Stimulated activated CD8-positive, alpha-beta memory T cell treated with anti-CD3 and anti-CD28 coated beads, Interleukin-15, amount 100 ng/mL, for 1 hour (primary cell): ENCODE measurements around the gene SYT13.

Source experiments
- DNase-seq: peaks from one replicate; pipeline ENCODE4 v3.0.0-alpha.2; 2020; ENCODE audit warnings: low read depth

Gene SYT13

DNA sequence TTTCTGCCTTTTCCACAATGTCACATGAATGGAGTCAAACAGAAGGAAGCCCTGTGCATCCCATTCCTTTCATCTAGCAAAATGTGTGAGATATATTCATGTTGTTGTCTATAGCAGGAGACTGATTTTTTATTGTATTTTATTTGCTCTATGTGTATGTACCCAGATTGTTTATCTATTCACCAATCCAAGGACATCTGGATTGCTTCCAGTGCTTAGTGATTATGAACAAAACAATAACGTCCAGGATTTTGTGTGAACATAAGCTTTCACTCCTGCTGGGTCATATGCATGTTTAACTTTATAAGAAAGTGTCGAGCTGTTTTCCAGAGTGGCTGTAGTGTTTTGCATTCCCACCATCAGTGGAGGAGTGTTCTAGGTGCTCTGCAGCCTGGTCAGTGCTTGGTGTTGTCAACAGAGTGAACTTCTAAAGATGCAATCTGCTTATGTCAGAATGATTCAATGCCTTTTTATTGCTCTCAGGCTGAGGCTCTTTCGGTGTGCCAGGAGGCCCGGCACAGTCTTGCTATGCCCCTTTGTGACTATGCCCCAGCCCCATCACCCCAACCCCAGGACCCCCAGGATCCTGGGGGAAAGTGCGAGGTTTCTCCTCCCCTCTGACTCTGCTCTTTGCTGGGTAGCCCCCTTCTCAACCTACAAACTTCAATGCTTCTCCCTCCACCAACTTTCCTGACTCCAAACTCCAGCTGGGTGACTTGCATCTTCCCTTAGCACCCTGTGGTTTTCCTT lies 19.9 kb upstream of the SYT13 start:
- DNase-seq: no peak

DNA sequence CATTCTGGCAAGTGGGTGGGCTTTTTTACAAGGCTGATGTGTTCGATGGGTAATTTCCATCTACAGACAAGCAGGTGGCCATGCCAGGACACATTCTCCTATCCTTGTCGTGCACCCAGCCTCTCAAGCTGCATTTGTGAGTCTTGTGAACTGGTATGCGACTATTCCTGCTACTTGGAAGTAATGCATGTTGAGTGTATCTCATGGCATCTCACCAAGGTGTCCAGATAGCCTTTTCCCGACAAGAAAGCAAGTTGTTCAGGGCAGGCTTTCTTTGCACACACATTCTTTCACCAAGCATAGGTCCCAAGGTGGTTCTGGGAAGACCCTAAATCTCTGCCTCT lies 18.8 kb upstream of the SYT13 start:
- no peak for DNase-seq

DNA sequence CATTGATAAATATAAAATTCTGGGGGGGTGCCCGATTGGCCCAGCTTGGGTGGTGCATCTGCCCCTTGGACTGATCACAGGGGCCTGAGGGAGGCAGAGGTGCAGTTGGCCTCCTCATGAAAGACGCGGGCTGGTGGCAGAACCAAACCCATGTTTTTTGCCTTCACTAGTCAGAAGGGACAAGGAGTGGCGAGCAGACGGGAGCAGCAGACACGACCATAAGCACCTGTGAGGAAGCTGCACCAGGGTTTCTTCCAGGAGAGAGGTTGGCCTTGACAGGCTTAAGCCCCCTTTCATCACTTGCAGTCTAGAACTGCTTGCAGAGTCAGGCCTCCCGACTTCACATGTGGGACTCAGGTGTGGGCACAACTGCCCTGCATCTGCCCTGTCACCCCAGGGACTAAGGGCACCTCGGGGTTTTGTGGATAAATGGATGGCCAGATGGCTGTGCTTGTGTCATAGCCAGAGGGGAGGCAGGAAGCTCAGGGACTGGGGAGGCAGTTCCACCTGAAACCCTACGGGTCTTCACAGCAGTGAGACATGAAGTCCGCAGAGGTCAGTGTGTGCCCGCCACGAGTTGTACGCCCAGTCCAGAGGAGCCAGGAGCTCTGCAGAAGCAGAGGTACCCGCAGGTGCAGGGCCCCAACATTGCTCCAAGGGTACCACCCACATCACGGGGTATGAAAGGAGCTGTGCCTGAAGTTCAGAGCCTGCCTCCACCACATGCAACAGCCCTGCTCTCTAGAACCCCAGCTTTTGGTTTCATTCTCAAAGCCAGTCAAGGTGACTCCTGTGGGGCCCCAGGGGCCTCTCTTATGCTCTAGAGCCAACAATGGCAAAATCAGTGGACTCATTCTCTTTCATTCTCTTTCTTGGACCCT lies 18.2 kb upstream of the SYT13 start:
- DNase-seq: no peak

DNA sequence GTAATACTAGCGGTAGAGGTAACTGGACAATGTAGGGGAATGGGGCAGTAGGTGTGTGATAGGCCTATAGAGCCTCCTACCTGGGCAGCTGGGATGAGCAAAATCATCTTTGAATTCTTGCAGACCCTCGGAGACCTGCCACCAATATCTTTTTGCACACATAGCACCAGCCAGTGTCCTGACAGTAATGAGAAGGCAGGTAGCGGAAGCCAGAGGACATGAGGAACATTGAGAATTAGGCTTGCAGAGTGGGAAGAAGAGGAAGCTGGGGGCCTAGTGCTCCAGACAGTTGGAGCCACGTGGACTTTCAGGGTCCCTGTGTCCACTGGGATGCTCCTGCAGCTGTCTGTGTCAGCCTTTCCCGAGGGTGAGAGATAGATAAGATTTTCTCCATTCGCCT lies 17.2 kb upstream of the SYT13 start:
- no peak for DNase-seq

DNA sequence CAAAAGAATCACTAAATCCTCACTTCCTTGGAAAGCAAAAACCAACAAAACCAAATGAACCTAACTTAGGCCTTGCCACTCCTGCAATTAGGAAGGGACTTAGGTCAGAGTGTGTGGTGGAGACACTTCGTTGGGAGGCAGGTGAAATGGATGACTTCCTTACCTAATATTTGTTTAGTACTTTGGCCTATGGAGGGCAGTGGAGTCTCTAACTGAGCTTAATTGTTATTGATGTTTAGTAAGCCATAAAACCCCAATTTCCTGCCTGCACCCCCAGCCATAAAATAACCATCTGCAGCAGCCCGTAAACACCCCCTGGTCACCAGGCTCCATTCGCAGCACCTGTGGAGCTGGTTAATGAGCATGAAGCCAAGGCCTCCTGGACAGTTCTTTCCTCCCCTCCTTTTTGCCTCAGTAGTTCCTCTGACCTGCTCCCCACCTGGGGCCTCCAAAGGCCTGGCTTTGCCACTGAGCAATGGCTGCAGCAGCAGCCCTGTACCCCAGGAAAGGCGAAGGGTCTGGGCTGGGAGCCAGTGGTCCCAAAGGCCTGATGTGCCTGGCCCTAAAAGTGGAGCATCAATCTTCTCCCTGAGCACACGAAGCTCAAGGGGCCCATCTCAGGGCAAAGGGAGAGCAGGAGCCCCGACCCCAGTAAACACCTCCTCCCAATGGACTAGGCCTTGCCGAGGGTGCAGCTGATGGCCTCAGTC lies 15.6 kb upstream of the SYT13 start:
- no peak for DNase-seq

DNA sequence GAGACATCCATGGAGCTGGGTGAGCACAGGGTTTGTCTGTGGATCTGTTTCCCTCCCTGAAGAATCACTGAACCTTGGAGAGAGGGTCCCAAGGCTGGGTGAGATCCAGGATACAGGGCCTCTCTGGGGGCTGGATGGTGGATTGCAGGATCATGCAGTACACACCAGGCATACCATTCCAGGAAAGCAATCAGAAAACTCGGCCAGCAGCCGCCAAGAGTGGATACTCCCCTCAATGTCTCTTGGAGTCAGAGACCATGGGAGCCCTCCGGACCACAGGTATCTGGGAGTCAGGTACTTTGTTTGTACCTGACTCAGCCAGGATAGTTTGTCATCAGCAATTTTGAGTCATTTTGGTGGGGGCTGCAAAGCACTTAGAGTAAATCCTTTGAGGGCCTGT lies 14.6 kb upstream of the SYT13 start:
- DNase-seq: no peak

DNA sequence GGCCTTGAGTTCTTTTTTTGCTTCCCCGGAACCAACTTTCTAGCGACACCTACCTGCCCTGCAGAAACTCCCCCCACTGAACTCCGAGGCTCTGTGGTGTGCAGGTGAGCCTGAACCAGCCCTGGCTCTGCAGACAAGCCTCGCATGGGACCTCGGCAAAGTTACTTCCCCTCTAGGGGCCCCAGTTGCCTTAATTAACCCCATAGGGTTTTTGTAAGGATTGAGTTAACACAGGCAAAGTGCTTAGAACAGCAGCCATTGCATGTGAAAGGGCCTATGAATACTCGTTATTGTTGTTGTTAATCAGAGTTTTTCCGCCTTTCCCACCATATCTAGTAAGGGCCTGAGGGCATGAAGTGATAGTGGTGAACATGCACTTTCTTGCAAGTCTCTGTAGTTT lies 12.6 kb upstream of the SYT13 start:
- DNase-seq: no peak

DNA sequence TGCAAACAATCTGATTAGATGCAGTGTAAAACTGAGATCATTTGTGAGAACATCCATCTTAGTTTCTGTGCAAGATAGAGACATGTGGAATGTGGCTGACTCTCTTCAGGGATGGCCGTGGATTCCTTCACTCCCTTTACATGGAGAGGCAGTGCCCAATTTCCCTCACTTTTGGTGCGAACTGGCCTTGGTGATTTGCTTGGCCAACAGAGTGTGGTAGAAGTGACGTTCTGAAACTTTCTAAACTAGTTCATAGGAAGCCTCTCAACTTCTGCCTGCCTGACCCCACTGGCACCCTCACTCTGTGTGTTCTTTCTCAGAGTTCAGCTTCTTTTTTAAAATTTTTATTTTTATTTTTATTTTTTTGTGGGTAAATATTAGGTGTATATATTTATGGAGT lies 9.9 kb upstream of the SYT13 start:
- DNase-seq: no peak

DNA sequence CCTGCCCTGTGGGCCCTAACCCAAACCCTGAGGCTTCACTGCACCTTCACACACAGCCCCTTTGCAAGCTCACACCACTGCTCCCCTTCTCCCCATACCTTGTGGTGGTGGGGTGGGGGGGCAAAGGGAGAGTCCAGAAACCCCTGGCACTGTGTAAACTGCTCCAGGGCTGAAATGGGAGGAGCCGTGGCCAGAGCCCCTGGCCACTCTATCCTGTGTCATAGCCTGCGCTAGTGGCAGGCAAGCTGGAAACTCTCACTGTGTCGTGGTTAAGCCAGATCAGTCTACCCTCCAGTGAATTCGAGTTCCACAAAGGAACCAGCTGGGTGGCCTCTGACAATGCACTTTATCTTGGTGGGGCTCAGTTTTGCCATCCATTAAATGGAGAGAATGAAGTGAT lies 8.4 kb upstream of the SYT13 start:
- DNase-seq: no peak

DNA sequence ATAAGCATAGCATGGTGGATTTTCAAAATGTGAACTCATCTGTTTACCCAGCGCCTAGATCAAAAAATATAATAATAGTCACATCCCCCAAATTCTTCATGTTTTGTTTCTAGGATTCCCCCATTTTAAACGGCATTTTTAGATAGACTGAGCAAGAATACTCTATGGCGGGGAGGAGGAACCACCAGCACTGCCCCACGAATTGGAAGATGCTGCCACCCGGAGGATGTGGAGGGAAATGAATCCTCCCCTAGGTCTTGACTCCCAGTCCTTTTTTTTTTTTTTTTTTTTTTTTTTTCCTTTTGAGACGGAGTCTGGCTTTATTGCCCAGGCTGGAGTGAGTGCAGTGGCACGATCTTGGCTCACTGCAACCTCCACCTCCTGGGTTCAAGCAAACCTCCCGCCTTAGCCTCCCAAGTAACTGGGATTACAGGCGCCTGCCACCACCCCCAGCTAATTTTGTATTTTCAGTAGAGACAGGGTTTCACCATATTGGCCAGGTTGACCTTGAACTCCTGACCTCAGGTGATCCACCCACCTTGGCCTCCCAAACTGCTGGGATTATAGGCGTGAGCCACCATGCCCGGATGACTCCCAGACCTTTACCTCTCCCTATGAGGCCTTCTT lies 7.5 kb upstream of the SYT13 start:
- peak; percentile 30 for DNase-seq

DNA sequence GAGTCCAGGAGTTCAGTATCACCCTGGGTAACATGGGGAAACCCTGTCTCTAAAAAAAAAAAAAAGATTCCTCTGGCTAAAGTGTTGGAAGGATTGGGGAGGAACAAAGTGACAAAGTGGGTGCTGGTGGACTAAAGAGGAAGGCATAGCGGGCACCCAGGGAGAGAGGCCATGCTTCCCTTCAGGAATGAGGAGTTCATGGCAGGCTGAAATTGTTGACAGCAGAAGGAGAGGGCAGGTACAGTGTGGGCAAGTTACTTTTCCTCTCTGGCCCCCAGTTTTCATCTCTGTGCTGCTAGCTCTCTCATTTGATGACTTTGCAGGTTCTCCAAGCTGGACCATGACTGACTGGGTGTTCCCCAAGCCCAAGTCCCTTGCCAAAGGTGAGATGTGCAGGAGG lies 4.4 kb upstream of the SYT13 start:
- DNase-seq: no peak

DNA sequence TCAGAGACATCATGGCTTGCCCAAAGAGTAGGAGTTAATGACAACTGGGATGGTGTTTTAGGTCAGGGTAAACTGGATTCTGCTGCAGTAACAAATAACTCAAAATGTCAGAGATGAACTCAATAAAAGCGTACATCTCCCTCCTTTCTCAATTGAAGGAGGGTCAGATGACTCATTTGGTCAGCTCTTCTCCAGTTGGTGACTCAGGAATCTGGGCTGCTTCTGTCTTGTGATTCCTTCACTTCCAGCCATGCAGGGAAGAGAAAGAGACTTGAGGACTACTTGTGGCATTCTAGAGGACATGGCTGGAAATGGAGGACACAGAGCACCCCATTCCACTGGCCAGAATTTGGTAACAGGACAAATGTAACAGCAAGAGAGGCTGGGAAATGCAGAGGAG lies 3.2 kb upstream of the SYT13 start:
- DNase-seq: no peak

DNA sequence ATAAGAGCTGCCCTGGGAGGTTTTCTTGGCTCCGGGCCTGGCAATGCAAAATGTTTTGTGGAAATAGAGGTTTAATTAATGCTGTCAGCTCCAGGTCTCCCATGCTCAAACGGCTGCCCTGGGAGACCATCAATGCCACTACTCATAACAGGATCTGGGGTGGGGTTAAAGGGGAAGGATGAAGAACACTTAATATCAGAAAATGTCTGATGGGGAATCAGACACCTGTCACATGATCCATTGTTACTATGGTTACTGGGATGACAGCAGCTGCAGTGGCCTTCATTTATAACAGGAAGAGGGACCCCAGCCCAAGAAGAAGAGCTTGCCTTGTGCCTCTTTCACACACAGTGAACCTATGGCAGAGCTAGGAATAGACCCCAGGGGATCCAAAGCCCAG lies 2.2 kb upstream of the SYT13 start:
- DNase-seq: no peak

DNA sequence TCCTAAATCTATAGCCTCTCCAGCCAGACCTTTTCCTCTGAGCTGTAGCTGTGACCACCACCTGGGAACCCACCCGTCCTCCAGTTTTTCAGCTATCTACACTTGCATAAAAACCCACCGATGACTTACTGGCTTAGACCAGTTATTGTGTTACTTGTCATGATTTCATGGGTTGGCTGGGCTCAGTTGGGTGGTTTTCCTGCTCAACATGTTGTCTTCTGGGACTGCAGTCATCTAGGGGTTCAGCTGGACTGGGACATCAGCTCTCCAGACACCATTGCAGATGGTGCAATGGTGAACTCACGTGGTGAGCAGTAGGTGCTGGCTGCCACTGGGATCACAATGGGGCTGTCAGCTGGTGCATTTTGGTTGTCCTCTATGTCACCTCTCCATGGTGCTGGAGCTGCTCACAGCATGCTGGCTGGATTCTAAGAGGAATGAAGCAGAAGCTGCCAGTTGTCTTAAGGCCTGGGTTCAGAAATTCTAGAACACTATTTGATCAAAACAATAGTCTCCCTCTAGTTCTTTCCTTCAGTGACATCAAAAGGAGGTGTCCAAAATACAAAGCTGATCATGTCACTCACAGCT lies 1.3 kb upstream of the SYT13 start:
- DNase-seq: no peak

DNA sequence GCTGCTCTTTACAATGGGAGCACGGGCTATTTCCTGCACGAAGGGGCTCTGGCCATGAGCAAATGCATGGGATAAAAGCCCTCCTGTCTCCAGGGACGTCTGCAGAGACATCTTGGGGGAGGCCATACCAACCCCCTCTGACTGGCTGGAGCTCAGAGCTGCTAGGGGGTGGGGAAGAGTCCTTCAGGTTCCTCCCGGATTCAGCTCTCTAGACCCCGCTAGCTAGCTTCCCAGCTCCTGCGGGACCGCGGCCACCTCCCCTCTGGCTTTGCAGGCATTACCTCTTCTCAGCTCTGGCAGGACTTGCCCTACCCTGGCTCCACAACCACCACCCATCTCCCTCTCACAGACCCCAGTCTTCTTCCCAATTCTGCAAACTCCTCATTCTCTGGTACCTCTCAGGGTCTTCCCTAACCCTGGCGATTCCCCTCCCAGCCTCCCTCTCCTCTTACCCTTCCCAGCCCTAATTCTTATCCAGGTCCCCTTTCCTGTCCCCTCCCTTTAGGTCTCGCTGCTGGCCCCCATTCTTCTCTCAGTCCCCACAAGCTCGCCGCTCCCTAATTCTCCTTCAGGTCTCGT lies 802 bp downstream of the SYT13 start:
- DNase-seq: no peak

DNA sequence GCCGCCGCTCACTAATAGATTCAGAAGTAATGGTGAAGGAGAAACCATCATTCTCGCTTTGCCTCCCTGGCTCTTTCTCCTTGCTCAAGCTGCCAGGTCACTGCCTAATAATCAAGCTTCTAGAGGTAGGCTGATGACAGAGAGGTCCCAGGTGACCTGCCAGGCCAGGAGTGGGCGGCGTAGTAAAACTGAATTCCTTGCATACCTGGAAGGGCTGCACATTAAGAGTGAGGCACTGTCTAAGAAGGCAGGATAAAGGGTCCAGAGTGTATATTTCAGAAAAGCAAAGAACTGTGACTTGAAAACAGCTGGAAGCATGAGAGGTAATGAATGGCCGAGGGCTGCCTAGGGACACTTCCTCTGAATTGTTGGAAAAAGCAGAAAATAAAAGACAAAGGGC lies 4.1 kb downstream of the SYT13 start:
- DNase-seq: no peak

DNA sequence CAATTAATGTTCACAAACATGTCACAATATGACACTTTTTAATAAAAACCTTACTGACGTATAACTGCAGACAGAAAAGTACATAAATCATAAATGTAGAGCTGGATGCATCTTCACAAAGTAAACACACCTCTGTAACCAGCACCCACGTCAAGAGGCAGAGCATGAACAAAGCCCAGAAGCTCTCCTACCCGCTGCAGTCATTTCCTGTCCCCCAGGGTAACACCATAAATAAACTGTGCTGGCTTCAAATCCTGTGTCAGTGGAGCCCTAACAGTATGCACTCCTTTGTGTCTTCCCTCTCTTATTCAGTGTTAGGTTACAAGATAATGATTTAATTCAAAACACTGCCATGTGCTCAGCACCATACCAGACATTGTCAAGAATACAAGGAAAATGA lies 5.7 kb downstream of the SYT13 start:
- DNase-seq: no peak

DNA sequence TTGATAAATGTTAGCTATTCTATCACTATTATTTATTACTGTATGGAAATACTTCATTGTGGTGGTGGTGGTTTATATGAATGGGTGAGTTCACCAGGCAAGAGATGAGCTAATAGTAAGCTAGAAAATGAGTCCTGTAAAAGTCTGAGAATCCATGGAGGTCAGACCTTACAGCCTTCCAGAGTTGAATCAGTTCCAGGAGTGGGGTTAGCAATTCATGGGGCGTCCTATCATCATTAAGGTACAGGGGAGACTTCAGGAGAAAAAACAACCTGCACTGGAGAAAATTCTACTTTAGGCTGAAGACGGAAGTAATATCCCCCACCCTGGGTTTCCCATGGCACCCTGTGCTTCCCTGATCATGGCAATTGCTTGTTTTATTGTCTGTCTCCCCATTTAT lies 6.5 kb downstream of the SYT13 start:
- no peak for DNase-seq

DNA sequence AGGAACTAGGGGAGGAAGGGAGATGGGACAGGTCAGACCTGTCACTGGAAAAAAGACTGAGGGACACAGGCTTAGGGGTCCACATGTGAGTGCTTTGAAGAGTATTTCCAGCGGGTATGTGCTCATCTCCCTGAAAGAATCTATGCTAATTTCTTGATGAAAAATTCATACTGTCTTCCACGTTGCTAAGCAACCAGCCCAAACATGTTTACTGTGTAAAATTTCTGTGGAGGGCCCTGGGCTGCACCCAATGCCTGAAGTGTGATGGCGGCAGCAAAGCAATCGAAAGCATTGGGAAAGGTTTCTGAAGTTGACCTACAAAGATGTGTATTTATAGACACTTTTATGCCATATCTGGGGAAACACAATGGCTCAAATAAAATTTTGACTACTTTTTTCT lies 7.4 kb downstream of the SYT13 start:
- DNase-seq: no peak

DNA sequence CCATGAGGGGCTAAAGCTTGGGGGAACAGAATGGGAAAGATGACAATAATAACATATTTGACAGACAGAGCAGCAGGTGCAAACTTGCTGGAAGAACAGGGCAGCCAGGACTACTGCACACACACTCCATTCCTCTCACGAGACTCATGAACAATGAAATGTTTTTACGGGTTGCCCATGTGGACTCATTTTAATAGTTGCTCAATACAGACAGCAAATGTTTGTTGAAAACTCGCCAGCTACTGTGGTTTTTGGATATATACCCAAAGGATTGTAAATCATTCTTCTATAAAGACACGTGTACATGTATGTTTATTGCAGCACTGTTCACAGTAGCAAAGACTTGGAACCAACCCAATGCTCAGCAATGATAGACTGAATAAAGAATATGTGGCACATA lies 10.3 kb downstream of the SYT13 start:
- DNase-seq: no peak

DNA sequence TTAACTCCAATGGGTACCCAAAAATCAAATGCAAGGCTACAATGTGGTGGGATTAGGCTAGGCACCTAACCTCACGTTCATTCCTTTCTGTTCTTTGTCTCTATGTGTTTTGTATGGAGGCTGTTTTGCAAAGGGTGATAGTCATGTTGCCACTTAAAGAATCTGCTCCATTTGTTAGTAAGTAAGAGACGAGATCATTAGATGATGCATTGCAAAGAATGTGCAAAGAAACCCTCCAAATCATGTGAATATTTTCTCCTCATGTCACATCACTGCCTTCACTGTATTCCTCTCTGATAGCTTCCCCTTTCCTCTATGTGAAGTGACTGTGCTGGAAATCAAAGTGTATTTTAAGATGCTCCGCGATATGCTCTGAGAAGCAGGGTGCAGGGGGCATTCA lies 11.9 kb downstream of the SYT13 start:
- no peak for DNase-seq

DNA sequence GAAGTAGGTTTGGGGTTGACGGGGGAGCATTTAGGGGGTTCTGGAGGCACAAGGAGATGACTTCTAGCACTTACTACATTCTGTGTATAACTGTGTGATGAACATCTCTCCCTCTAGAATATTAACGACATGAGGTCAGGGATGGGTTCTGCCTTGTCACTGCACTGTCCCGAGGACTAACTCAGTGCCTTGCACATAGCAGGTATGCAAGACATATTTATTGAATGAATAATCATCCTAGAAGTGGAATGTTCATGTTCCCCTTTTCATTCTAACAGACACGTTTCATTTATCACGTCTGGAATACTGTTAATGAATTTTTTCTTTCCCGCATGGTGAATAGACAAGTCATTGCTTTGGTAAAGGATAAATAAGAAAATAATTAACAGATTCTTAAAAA lies 12.6 kb downstream of the SYT13 start:
- no peak for DNase-seq
